Myocyte (in vitro differentiated cells): ENCODE data around the gene AKR1E2. TPM values are rescaled to one million over a fixed set of nuclear protein-coding genes. Genes with fewer than 3 reads are reported as not detected.

Source experiments
- DNase-seq: peaks from one replicate; pipeline ENCODE4 v3.0.0-alpha.2; 2012; ENCODE audit warnings: low read depth
- polyA plus RNA-seq: library from polyadenylated mRNA; unstranded; fragments of >200 nt; gene quantifications from one replicate; pipeline ENCODE4 v1.2.1, GENCODE V29; 2012; ENCODE audit warnings: missing spikeins
- total RNA-seq: library from RNA; depleted of rRNA; stranded (reverse); fragments of >200 nt; gene quantifications from 2 replicates; pipeline ENCODE4 v1.2.3, GENCODE V29; 2014

Gene AKR1E2
- total RNA-seq = not detected in 2 replicates
- polyA plus RNA-seq = not detected

DNA sequence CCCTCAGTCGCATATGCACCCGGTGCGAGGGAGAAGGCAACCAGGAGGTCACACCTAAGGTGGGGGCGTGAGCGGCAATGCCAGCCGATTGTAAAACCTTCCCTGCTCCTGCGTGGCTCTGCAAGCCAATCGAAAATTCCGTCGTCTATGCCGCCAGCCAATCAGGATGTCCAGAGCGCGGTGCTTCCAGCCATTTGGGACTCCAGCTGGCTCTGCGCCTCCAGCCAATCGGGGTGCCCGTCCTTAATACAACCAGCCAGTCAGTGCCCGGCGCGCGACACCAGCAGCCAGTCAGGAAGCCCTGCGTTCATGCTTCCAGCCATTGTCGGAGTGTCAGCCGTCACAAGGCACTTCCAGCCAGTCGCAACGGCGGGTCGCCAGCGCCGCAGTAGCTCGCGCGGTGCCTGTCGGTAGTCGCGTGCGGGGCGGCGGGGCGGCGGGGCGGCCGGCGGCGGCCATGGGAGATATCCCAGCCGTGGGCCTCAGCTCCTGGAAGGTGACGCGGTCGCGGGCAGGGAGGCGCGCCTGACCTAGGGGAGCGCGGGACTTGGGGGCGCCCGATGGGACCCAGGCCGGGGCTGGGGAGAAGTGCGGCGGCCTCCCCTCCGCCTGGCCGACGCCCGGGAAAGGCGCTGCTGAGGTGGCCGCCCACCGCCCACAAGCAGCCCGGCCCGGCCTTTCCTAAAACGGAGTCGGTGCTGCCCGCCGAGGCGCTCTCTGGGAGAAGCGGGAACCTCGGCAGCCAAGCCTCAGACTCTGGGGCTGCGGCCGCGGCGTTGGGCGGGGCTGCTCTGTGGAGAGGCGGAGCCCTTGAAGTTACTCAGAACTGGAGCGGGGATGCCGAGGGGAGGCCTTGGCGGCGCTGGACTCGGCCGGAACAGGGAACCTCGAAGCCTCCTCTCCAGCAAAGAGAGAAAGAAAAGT lies at the start of gene AKR1E2:
Gene AKR1E2 (plus strand): TSS at position 340 of the 924 bp plus-strand sequence. CDS start 118 bp downstream, at position 458.
- DNase-seq = peak; percentile 58

DNA sequence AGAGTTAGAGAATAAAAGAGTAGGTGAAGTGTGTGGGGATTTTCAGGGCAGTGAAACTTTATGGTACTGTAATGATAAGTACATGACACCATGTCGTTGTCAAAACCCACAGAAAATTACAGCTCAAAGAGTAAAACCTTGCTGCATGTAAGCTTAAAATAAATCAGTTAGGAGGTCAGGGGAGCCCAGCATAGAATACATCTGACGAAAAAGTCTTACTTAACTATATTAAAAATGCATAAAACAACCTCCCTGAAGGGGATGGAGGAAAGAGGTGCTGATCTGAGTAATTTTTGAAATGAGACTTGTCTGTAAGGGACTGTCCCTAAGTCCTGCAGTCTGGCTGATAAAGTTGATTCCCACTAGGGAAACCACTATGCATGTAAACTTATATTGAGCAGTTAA lies 49.8 kb upstream of the AKR1E2 start:
- DNase-seq = no peak

DNA sequence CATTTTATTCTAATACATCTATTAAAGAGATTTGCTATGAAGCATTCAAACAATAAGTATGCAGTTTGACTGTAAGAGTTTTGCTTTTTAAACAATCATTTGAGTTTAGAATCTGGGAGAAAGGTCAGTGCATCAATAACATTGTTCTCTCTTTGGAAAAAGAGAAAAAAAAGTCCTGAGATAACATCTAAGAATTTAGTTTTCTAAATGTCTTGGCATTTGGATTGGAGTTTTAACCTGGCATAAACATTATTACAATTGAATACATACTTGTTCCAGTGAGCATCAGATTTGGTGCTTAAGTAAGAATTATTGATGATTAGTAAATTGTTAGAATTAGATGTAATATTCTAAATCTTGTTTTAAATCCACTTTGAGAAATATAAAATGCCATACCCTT lies 47.2 kb upstream of the AKR1E2 start:
- DNase-seq = no peak

DNA sequence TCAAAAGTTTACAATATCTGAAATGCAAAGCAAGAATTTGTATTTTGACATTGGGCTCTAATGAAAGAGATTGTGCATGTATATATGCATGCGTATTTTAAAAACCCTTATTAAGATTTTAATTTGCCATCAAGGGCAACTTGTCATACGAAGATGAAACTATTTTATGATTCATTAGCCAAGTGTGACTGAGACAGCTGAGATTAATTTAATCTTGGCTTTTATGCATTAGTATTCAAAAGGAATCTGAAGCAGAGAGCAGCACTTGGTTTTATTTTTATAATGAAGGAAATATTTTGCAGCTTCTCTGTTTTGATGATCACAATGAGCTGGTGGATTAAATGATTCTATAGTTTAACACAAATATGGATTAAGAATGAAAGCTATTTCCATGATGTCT lies 45.9 kb upstream of the AKR1E2 start:
- DNase-seq = no peak

DNA sequence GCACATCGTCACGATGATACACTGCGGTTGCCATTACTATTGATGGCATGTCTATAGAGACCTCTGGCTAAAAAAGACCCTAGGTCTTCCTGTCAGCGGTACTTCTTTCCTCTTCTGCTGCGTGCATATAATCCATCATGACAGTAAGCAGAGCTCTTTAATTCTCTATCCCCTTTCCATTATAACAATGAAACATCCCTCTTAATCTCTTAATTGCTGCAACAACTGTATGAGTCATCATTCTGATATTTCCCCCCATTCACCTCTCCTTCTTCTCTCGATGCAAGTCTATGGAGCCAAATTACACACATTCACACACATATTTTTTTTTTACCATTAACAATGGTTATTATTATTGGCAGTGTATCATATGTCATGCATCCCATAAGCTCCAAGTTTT lies 45.2 kb upstream of the AKR1E2 start:
- no peak for DNase-seq

DNA sequence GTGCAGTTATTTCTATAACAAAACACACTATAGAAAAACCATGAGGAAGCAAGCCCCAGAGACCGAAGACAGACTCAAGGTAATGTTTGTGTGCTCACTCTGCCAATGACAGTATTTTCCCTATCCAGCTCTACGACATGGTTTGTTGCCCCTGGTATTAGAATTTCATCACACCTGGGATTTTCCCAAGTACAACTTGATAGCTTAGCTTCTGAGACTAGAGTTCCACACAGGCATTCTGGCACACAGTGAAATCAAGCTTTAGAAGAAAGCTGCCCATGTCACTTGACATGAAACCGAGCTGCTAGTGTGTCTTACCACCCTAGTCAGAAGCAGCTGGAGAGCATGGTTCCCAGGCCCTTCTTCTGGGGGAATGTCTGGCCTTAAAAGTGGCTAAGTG lies 44.1 kb upstream of the AKR1E2 start:
- no peak for DNase-seq

DNA sequence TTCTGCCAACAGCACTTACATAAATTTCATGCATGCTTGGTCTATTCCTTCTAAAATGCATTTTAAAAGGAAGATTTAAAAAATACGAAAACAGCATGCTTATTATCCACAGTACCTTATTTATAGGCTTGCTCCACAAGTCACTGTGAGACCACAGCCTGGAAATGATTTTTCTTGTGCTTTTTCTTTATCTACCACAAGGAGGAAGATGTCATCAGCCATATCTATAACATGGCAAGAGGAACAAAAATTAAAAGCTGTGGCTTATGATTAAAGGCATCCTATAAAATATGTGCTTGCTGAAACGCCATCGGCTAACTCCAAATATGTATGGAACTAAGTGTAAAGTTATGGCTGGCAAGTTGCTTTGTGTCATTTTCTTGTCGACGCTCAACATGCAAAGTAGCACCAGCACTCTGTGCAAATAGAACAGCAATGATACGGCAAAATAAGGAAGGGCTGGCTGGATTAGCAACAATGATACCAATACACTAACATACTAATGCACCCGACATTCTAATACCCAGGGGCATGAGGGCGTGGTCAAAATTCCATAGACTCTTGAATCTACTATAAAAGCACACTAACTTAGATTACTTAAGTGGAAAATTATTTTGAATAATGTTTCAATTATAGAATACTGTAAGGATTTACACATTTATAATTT lies 41.2 kb upstream of the AKR1E2 start:
- DNase-seq = no peak

DNA sequence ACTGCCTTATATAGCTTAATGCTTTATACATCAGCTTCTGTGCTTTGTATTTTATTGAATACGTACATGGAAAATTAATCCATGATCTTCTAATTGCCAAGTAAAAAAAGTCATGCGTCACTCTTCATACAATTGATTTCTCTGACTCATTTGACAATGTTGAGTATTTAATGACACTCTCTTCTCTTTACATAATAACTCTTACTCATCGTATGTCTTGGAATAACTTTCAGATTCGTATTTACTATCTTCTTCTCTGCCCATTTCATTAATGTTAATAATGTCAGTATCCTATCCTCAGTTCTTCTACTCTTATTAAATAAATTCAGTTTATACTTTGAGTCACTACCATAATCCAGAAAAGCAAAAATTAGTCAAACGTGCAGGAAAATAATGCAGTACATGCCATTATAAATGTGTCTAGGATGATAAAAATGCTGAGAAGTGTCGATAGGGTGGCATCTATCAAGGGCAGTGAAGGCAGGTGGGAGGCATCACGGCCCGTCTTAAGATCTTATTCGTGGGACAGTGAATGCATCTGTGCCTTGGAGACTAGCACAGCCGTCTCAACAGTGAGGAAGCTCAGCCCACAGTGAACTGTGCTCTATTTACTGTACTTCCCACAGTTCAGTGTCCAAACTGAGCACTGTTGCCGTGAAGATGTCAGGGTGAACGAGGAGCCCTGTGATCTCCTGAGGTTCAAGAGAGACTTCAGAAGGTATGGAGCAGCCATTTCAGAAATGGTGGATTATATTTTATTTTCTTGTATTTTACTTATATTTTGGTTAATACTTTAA lies 39.8 kb upstream of the AKR1E2 start:
- DNase-seq = no peak

DNA sequence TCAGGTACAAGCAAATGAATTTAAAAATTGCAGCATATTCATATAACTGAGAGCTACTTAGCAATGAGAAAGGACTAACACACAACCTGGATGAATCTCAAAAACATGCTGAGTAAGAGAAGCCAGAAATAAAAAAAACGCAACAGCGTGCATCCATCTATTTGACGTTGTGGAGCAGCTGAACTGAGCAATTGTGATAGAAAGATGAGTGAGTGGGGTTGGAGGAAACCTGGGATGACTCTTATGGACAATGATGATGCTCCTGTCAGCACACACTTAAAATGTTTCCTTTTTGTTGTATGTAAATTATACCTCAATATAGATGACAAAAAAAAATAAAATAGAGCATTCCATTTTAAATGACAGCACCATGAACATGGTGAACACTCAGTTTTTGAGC lies 36.0 kb upstream of the AKR1E2 start:
- peak; percentile 44 for DNase-seq

DNA sequence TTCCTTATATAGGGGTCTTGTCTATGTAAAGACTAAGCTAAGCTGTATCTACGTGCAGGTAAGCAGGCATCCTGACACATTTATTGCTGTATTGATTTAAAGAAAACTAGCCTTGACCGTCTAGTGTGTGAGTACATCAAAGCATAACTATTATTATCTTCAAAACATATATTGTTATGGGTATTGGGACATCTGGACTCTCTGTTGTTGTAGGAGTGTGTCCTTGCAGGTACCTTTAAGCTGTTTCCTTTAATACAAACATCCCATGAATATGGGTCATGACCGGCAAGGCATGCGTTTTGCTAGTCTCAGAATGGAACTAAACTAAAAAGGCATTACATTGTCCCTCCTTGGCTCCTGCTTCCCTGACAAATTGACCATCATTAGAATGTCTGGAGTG lies 35.1 kb upstream of the AKR1E2 start:
- DNase-seq = no peak

DNA sequence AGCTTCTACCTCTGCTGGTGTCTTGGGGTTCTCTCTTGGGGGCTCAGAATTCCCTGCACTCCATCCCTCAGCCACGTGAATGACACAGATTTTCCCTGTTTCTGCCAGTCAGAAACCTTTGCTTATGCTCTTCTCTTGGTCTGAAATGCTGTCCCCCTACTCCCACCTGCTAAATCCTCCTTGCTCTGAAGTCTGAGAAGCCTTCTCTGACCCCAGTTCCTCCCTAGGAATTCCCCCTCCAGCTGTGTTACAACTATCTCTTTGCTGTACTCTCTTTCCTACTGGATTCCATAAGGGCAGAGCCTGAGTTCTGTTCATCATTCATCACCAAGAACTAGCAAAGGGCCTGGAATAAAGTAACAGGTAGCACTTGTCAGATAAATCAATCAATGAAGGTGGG lies 33.6 kb upstream of the AKR1E2 start:
- DNase-seq = no peak

DNA sequence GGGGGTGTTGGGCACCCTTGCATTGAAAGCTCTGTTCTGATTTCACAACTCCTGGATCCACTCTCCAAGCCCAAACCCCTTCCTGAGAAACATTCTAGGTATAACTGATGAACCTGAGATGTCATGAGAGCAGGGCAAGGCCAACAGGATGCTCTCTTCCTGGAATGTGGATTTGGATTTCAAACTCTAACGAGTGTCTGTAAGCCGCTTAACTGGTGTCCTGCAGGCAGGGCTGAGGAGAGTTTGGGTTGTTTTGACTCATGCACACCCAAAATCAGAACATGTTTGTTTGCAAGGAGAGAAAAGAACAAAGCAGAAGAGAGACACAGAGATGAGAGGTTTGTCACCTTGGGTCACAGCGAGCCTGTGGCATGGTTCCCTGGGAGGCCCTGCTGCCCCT lies 24.6 kb upstream of the AKR1E2 start:
- DNase-seq = no peak

DNA sequence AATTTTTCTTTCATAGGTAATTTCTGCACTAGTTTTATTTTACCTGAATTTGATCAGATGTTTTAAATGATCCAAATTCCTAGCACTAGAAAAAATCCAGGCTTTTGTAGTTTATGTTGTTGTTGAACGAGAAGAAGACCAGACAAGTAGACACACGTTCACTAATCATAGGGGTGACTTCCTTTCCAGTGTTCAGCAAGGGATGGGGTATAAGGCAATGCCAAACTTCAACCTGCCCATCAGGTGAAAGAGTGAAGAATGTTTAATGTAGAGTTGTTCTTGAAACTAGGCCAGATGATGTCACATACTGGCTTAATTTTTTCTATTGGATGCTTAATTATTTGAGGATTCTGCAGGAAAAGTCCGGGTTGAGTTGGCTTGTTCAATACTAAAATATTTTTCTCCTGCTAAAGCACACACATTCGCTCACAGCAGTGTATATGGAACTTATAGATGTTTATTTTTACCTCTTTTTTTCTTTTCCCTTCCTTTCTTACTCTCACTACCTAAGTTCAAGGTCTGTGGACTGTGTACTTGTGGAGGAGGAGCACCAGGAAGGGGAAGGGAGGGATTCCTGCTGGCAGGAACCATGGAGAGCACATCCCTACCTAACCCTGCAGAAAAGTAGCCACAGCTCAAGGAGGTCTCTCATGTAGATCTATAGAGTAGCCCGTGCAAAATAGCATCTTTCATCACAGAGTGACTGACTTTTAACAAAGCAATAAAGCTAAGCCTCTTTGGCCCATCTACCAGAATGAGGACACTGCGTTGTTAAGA lies 23.1 kb upstream of the AKR1E2 start:
- DNase-seq = no peak

DNA sequence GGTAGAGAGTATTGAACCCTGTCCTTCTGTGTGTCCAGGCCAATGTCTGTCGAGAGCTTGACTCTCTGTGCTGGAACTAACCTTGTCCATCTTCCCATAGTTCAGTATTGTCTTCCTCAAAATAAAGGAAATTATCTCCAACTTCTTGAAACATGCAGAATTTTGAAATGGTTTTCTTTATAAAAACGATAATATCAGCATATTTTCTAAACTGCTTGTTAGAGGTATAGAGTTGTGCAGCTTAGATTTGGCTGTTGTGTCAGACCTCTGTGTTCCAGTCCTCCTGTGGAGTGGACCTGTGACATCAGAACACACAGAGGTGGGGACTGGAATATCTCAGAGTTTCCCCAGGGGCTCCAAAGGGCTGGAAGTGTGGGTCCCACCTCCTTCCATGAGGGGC lies 22.2 kb upstream of the AKR1E2 start:
- DNase-seq = no peak

DNA sequence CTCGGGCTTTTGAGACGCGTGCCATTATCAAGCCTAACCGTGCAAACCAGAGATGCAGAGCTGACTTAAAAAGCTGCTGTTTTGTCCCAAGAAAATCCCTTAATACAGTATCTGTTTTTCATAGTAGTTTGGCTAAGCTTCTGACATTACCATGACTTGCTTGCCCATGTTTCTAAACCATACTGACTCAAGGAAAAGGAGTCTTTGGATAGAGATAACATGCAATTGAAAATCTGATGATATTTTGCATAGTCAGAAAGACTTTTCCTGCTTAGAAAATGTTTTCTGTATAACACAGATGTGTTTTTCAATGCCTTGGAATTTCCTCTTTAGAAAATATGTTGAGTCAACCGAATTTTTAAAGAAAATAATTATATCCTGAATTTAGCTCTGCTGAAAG lies 21.5 kb upstream of the AKR1E2 start:
- no peak for DNase-seq

DNA sequence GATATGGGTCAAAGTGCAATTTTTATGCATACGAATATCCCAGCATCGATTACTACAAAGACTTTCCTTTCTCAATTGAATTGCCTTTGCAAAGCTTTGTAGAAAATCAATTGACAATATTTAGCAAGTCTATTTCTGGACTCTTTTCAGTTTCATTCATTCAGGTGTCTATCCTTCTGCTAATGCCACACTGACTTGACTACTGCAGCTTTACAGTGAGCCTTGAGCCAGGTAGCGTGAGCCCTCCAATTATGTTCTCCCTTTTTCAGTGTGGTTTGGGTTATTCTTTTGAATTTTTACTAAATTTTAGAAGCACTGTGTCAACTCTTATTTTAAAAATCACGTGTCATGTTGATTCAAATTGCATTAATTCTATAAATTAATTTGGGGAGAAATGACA lies 19.5 kb upstream of the AKR1E2 start:
- no peak for DNase-seq

DNA sequence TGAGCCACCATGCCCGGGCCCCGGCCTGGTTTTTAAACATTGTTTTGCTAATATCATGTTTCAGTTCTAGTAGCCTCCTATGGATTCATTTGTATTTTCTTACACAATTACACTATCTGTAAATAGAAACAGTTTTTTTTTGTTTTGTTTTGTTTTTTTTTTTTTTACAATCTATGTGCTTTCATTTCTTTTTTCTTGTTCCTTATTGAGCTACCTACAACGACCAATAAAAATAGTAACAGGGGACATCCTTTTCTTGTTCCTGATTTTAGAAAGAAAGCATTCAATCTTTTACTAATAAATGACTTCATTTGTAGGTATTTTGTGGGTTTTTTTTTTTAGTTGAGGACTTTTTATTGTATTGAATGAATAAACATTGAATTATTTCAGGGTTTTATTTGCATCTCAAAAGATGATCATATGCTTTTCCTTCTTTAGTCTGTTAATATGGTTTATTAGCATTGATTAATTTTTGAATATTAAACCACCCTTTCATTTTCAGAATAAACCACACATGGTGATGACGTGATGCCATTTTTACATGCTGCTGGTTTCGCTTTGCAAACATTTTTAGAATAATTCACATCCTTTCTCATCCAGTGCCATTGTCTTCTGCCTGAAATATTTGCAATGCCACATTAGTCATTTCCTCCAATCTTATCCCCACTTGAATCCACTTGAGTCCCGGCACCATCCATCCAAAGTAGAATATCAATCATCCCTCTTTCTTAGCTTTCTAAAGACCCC lies 18.1 kb upstream of the AKR1E2 start:
- peak; percentile 59 for DNase-seq

DNA sequence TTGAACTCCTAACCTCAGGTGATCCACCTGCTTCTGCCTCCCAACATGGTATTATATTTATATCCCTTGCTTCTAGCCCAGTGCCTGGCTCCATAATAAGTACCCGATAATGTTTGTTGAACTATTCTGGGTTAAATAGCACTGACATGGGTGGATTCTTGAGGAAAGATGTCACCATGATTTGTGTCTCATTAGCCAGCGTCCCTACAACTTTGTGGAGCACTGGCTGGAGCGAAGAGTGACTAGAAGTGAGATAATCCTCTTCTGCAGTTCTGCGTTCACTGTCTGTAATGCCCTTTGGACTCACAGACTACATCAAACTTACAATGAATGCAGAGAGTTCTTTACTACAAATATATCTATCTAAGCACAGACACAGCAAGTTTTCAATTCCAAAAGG lies 16.9 kb upstream of the AKR1E2 start:
- DNase-seq = no peak

DNA sequence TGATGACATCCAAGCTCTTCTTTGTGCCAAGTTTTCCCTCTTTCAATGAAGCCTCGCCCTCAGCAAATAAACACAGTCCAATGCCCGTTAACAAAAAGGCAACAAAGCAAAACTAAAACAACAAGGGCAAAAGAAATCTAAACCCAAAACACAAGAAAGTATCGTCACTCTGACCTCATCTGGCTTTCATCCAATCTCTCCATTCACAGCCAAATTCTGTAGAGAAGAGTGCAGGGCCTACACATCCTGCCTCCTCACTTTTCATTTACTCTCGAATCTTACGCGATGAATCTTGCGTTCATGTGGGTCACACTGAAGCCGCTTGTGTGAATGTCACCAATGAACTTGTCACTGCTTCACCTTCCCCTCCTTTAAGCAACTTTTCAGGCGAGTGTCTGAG lies 15.9 kb upstream of the AKR1E2 start:
- peak; percentile 21 for DNase-seq

DNA sequence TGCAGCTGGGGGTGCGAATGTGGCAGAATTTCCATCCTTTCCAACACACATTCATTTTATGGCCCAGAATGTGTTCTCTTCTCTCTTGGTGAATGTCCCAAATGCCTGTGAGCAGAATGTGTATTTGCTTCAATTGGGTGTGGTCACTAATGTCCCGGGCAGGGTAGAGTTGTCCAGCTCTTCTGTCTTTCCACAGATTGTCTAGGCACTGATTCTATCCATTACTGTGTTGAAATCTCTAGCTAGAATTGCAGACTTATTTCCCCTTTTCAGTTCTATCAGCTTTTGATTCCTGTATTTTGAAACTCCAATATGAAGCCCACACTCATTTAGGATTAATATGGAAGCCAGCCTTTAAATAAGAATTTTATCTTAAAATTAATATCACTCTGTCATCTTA lies 14.0 kb upstream of the AKR1E2 start:
- no peak for DNase-seq
